GM21528 (cell line): ENCODE data around the gene ZDHHC11B.
A peak's percentile ranks its signal among the peaks of the same experiment; 100 is the strongest.

ENCODE experiments used
- ATAC-seq: cut with Tn5 transposase; IDR thresholded peaks from one replicate; pipeline ENCODE4 v1.9.1; 2021; ENCODE audit warnings: mild to moderate bottlenecking, moderate library complexity; ENCODE audit not compliant: unreplicated experiment, low FRiP score

Gene ZDHHC11B

GRCh38 chr5:675111-675870, 109.2 kb downstream of the ZDHHC11B start:
- ATAC-seq, result no peak

- ATAC-seq, result no peak
These were observed 109.9 kb downstream of the ZDHHC11B start for GRCh38 chr5:674630-675011.

DNA sequence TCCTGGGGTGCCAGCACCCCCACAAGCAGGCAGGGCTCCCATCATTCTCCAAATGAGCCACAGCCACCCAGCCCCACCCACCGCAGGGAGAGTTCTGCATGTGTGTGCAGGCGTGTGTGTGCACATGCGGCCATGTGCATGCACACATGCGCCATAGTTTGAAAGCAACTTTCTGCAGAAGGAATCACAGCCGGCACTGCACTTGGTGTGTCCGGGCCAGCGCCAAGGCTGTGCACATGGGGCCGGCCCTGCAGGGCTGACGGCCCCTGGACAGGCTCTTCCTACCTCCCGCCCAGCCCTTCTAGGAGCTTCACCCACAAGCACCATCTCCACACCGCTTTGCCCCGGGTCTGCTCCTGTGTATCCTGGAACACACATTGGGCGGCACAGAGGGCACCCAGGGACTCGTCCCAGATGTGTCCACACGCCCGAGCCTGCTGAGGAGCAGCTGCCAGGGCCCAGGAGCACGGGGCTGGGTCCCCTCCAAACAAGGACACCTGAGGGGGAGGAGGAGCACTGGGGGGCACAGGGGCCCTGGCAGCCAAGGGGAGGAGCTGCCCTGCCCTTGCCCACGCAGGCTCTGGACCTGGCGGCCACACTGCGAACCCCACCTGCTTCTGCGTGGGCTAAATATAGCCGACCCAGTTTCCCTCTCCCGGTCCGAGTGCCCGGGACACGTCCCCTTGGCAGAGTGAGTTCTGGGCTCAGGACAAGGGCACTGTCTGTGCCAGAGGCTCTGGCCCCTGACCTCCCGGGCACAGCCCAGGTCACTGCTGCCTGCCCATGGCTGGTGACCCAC, 110.5 kb downstream of the ZDHHC11B start:
- no peak for ATAC-seq

- no peak for ATAC-seq
These were observed 111.2 kb downstream of the ZDHHC11B start for GRCh38 chr5:673161-673830.

GRCh38 chr5:672329-673160, 112.0 kb downstream of the ZDHHC11B start:
- no peak for ATAC-seq

GRCh38 chr5:671459-672328, 112.8 kb downstream of the ZDHHC11B start:
- ATAC-seq, result peak; percentile 55

DNA sequence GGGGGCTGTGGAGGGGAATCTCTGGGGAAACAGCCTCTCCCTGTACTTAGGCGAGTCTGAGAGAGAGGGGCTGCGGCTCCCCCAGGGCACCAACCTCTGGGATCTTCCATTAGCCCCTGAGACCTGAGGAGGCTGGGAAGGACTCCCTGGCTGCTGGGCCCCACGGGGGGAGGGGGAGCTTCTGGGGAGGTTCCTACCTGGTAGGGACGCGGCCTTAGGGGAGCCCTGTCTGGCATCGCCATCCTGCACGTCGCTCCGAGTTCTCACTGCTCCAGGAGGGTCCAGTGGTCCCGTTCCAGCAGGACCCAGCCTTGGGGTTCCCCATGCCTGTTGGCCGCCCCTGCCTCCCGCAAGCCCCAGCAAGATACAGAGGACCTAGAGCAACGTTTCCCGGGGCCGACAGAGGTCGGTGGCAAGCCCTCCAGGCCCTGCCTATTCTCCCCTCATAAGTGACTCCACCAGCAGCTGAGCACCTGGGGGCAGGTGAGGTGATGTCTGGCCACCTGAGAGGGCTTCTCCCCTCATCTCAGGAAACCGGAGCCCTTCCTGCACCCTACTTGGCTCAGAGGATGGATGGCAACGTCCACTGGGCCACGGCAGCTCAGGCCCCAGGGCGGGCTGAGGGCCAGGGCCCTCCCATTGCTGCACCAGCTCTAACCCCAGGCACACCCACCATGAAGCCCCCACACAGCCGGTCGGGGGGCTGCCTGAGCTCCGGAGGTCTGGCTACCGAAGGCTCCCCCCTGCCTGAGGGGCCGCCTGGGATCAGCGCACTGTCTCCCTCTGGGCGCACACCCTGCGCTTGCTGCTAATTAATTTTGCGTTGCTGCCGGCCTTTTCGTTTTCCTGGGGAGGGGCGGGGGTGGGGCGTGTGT, 113.9 kb downstream of the ZDHHC11B start:
- ATAC-seq, result no peak

- ATAC-seq, result no peak
These were observed 114.6 kb downstream of the ZDHHC11B start for GRCh38 chr5:669842-670395.

- ATAC-seq, result no peak
These were observed 115.3 kb downstream of the ZDHHC11B start for GRCh38 chr5:669111-669841.

DNA sequence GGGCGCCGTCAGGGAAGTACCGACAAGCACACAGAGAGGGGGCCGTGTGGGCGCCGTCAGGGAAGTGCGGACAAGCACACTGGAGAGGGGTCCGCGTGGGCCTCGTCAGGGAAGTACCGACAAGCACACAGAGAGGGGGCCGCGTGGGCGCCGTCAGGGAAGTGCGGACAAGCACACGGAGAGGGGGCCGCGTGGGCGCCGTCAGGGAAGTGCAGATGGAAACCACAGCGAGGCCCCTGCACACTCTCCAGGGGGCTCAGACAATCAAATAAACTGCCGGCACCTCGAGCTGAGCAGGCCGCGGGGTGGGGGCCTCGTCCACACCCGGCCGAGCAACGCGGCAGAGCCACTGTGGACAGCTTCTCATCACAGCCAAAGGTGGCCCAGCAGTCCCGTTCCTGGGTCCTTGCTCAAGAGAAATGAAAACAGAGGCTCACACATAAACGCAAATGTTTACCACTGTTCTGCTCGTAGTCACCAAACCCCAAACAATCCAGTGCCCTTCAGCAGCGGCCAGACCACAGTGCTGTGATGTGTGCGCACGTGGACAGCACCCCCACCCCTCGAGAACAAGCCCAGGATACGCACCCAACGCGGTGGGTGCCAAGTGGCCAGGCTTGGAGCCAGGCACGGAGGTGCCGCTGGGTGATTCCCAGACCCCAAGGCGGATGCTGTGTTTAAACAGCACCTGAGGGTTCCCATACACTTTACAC, 116.1 kb downstream of the ZDHHC11B start:
- ATAC-seq, result no peak

GRCh38 chr5:666816-667498, 117.6 kb downstream of the ZDHHC11B start:
- ATAC-seq, result no peak

- no peak for ATAC-seq
These were observed 118.4 kb downstream of the ZDHHC11B start for GRCh38 chr5:665956-666711.

- no peak for ATAC-seq
These were observed 119.0 kb downstream of the ZDHHC11B start for GRCh38 chr5:665541-665955.

GRCh38 chr5:664994-665360, 119.6 kb downstream of the ZDHHC11B start:
- ATAC-seq, result no peak

DNA sequence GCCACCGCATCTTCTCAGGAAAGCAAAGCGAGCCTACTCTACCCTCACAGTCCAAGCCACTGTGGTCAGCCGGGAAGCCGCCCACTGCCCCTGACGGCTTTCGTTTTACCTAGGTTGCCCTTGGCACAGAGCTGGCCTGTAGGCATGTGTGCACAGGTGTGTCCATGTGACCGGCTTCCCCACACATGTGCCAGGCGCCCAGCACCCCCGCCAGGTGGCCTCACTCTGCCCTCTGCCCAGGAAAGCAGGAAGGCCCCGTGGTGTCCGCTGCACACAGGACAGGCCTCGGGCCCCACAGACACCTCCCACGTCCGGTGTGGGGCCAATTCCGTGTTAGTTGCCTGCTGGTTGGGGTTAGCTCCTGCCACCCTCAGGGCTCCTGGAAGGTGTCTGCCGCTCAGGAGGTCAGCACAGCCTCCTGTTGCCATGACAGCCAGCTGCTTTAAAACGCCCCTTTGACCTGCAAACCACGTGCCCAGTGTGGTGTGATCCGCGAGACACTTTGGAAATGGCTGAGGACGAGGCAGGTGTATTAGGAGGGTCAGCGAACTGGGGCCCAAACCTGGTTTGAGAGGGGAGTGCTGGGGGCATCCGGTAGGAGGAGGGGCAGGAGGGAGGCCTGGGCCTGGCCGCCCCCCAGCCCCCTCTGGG, 120.1 kb downstream of the ZDHHC11B start:
- ATAC-seq, result no peak
